GM10248 (cell line): ENCODE data around the gene SLC25A10.

Experiments used
- CTCF ChIA-PET: fragments of 300-600 bp; sonication (Branson Sonifier 250); formaldehyde crosslinking; extraction: SDS; loops from one replicate; lab custom pipeline; 2021; ENCODE audit warnings: antibody characterized with exemption; lab: Yijun Ruan, JAX
- POLR2A ChIA-PET: fragments of 350-650 bp; sonication (Branson Sonifier 250); formaldehyde crosslinking; extraction: SDS; loops from one replicate; lab custom pipeline; 2020; ENCODE audit warnings: antibody characterized with exemption; lab: Yijun Ruan, JAX
- DNase-seq: peaks from one replicate; pipeline ENCODE4 v3.0.0; 2012; ENCODE audit errors: extremely low spot score
- TF ChIP-seq, protein P1 (sequence below): IDR thresholded peaks from 2 replicates; pipeline ENCODE4 v1.5.1; 2012; ENCODE audit warnings: mild to moderate bottlenecking, low read depth; ENCODE audit errors: extremely low read depth, missing control alignments, control extremely low read depth

The SLC25A10 gene

DNA sequence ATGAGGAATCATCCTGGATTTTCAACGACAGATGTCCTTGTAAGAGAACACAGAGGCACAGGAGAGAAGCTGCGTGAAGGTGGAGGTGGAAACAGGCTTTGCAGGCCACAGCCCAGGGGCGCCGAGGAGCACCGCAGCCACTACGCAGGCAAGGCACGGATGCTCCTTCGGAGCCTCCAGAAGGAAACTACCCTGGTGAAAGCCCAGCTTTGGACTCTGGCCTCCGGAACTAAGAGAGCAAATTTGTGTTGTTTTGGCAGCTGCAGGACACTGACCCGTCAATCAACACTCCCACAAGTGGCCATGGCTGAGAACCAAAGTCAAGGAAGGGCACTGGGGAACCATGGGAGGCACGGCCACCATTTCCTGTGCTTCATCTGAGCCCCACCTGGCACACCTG is 31.9 kb upstream of the SLC25A10 start:
- CTCF ChIA-PET, result interaction anchor here (0.9 kb wide), 1 partner anchor 10 kb away, joined by 3 read pairs; no protein-coding TSS in a partner anchor
- DNase-seq, result no peak
- TF ChIP-seq, protein P1, sequence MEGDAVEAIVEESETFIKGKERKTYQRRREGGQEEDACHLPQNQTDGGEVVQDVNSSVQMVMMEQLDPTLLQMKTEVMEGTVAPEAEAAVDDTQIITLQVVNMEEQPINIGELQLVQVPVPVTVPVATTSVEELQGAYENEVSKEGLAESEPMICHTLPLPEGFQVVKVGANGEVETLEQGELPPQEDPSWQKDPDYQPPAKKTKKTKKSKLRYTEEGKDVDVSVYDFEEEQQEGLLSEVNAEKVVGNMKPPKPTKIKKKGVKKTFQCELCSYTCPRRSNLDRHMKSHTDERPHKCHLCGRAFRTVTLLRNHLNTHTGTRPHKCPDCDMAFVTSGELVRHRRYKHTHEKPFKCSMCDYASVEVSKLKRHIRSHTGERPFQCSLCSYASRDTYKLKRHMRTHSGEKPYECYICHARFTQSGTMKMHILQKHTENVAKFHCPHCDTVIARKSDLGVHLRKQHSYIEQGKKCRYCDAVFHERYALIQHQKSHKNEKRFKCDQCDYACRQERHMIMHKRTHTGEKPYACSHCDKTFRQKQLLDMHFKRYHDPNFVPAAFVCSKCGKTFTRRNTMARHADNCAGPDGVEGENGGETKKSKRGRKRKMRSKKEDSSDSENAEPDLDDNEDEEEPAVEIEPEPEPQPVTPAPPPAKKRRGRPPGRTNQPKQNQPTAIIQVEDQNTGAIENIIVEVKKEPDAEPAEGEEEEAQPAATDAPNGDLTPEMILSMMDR, result no peak

DNA sequence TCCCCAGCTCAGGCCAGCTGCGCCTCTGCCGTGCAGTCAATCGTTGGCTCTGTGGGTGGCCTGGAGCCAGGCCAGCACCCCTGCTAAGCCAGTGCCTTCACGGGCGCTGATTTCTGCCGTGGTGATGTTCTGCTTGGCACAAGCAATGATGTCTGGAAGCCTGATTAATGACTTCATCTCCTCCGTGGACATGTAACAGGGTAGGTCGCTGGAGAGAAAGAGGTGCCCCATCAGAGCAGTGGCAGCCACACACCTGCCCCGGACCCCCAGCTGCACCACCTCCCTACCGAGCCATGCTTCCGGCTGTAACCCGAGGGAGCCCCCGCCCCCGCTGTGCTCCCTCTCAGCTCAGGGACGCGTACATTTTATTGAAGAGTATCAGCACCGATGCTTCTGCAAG is 30.4 kb upstream of the SLC25A10 start:
- DNase-seq, result no peak
- TF ChIP-seq, protein P1, result no peak
- ChIA-PET CTCF (interaction anchor here (1.3 kb wide), 1 partner anchor 31 kb away, joined by 3 read pairs; no protein-coding TSS in a partner anchor), POLR2A (interaction anchor here (1.0 kb wide), 1 partner anchor 20 kb away, joined by 3 read pairs; no protein-coding TSS in a partner anchor)

More for the DNA sequence above, 31.9 kb upstream of the SLC25A10 start:
- POLR2A ChIA-PET, result no interaction called here

DNA sequence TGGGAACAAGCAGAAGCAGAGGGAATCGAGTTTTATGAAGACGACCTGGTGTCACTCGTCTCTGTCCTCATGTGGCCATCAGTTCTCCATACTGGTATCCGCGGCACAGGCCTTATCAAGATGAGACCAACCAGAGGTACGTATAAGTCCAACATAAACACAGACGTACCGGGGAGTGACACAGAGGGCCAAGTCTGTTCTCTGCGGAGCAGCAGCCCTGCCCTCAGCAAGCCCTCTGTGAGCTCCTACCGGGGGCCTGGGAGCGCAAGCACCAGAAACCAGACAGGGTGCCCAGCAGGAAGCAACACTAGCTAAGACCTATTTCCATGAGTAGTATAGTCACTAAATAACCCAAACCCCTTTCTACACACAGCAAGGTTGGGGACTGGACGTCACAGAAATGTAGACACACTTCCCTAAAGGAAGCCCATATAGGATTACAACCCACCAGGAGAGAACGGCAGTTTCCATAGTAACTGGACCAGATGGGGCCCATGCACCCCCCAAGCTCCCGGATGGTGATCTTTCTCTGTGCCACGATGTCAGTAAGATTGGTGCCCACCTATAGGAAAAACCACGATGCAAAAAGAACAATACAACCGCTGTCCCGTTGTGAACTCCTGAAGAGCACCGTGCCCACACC is 29.4 kb upstream of the SLC25A10 start:
- ChIA-PET POLR2A (interaction anchor here (1.0 kb wide), 1 partner anchor 19 kb away, joined by 3 read pairs; no protein-coding TSS in a partner anchor), CTCF (interaction anchor here (1.3 to 3.2 kb wide), 4 partner anchors 12 to 32 kb away, joined by 3 to 12 read pairs (median 4); partner anchors contain the start of gene MRPL12)
- DNase-seq, result no peak
- TF ChIP-seq, protein P1, result no peak

DNA sequence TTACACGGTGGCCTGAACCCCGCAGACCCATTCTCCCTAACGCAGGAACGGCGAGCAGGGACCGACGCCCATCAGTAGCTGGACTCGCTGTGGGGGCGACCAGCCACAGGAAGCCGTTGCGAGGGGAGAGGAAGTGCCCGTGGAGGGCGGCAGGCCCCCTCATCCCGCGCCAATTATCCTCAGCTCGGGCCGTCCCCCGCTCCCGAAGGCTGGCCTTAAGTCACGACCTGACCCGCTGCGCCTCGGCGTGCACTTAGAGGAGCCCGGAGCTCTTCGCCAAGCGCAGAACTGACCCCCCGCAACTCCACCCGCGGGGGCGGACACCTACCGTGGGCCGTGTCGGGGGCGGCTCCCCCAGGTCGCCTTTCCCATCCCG is 28.9 kb upstream of the SLC25A10 start:
- no peak for DNase-seq
- TF ChIP-seq, protein P1, result no peak
- ChIA-PET POLR2A (interaction anchor here (0.8 to 1.0 kb wide), 4 partner anchors 20 to 186 kb away, joined by 3 read pairs; partner anchors contain the start of genes FAAP100 and MRPL12), CTCF (interaction anchor here (1.2 to 3.2 kb wide), 5 partner anchors 12 to 32 kb away, joined by 3 to 12 read pairs (median 3); partner anchors contain the start of gene MRPL12)

DNA sequence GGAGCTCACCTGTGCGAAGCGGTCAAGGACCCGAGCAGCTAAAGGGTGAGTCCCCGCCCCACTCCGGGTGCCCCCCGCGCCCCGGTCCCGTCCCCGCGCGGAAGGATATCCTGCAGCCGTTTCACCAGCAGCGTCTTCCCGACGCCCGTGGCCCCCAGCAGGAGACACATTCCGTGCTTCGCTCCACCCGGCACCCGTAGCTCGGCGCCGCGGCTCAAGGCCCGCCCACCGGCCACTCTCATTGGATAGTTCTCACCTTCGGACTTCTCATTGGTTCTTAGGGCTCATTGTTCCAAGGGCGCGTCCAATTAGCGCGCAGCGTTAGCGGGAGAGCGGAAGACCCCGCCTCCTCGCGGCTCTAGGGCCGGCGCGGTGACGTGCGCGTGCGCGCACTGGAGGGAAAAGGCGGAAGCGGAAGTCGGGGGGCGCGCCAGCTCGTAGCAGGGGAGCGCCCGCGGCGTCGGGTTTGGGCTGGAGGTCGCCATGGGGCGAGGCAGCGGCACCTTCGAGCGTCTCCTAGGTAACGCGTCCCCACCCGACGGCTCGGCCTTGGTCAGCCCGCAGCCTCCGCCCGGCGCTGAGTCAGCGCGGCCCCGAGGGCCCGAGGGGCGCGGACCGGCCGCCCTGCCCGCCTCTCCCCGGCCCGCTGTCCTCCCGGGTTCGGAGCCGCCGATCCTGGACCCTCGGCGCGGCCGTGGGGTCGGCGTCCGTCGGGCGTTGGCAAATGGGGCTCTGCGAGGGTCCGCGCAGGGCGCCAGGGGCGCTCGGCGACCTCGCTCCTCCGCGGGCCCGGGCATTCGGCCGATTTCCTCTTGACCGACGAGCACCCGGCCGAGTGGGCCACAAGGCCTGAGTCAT is 28.3 kb upstream of the SLC25A10 start, which contains the start of the genes ARL16 and HGS:
TSS of gene ARL16 (minus strand) at position 214 of the 858 bp plus-strand sequence. CDS start at position 170, 44 bp downstream.
TSS of gene HGS (plus strand) at position 428 of the 858 bp plus-strand sequence. CDS start at position 484, 56 bp downstream.
- CTCF ChIA-PET, result interaction anchor here (1.2 to 3.2 kb wide), 5 partner anchors 9 to 24 kb away, joined by 3 to 12 read pairs (median 4); partner anchors contain the start of gene MRPL12
- POLR2A ChIA-PET, result interaction anchor here (0.5 to 1.0 kb wide), 5 partner anchors 19 to 186 kb away, joined by 3 to 12 read pairs (median 3); partner anchors contain the start of genes FAAP100 and MRPL12
- DNase-seq, result peak; percentile 100
- TF ChIP-seq, protein P1, result no peak
